ENCODE measurements around the gene CHD6.

The CHD6 gene

GRCh38 chr20:41394081-41394480, 224.1 kb downstream of the CHD6 start:
- Mint-ChIP-seq H3K27ac (peak overlapping the region in 2 of 3 experiments; percentile 55 to 72), H3K9me3 (no peaks in the 10 kb centered on the region), H3K27me3 (ENCODE audit: low read depth) (no peaks in the 10 kb centered on the region), H3K36me3 (ENCODE audit: low read depth) (no peaks in the 10 kb centered on the region), H3K4me3 (no peak overlapping the region), H3K4me1 (peaks cover 57% of the 10 kb centered on the region)
- no peak for TF ChIP-seq CTCF (IDR thresholded peaks at IDR 0.05; ENCODE audit: unreplicated experiment in 3 of 3)

- Mint-ChIP-seq H3K27me3 (ENCODE audit: low read depth) (no peaks in the 10 kb centered on the region), H3K27ac (peak overlapping the region in 2 of 3 experiments; percentile 55 to 72), H3K9me3 (no peaks in the 10 kb centered on the region), H3K4me3 (no peak overlapping the region), H3K4me1 (peaks cover 57% of the 10 kb centered on the region), H3K36me3 (ENCODE audit: low read depth) (no peaks in the 10 kb centered on the region)
- TF ChIP-seq CTCF (IDR thresholded peaks at IDR 0.05; ENCODE audit: unreplicated experiment in 3 of 3): no peak
These were observed 224.5 kb downstream of the CHD6 start for GRCh38 chr20:41393705-41394066.

GRCh38 chr20:41392871-41393704, 225.1 kb downstream of the CHD6 start:
- Mint-ChIP-seq H3K4me3 (no peak overlapping the region), H3K36me3 (ENCODE audit: low read depth) (no peaks in the 10 kb centered on the region), H3K9me3 (no peaks in the 10 kb centered on the region), H3K4me1 (peaks cover 51% of the 10 kb centered on the region), H3K27ac (peak overlapping the region in 2 of 3 experiments; percentile 55 to 72), H3K27me3 (ENCODE audit: low read depth) (no peaks in the 10 kb centered on the region)
- no peak for TF ChIP-seq CTCF (IDR thresholded peaks at IDR 0.05; ENCODE audit: unreplicated experiment in 3 of 3)

GRCh38 chr20:41392295-41392694, 225.9 kb downstream of the CHD6 start:
- Mint-ChIP-seq H3K27ac (peak overlapping the region in 2 of 3 experiments; percentile 30 to 60), H3K27me3 (ENCODE audit: low read depth) (no peaks in the 10 kb centered on the region), H3K9me3 (no peaks in the 10 kb centered on the region), H3K36me3 (ENCODE audit: low read depth) (no peaks in the 10 kb centered on the region), H3K4me1 (peaks cover 52% of the 10 kb centered on the region), H3K4me3 (no peak overlapping the region)
- no peak for TF ChIP-seq CTCF (IDR thresholded peaks at IDR 0.05; ENCODE audit: unreplicated experiment in 3 of 3)

- TF ChIP-seq CTCF (IDR thresholded peaks at IDR 0.05; ENCODE audit: unreplicated experiment in 3 of 3): no peak
- Mint-ChIP-seq H3K4me1 (peaks cover 58% of the 10 kb centered on the region), H3K9me3 (no peaks in the 10 kb centered on the region), H3K27ac (peak overlapping the region in 2 of 3 experiments; percentile 30 to 60), H3K27me3 (ENCODE audit: low read depth) (no peaks in the 10 kb centered on the region), H3K36me3 (ENCODE audit: low read depth) (no peaks in the 10 kb centered on the region), H3K4me3 (no peak overlapping the region)
These were observed 226.6 kb downstream of the CHD6 start for GRCh38 chr20:41391587-41392001.

- no peaks in the 10 kb centered on the region for H3K36me3 Mint-ChIP-seq (ENCODE audit: low read depth)
- H3K27ac Mint-ChIP-seq: no peak overlapping the region
- H3K4me1 Mint-ChIP-seq: peaks cover 57% of the 10 kb centered on the region
- TF ChIP-seq CTCF (IDR thresholded peaks at IDR 0.05; ENCODE audit: unreplicated experiment in 3 of 3): no peak
- H3K27me3 Mint-ChIP-seq (ENCODE audit: low read depth): no peaks in the 10 kb centered on the region
- H3K9me3 Mint-ChIP-seq: no peaks in the 10 kb centered on the region
- no peak overlapping the region for H3K4me3 Mint-ChIP-seq
These were observed 227.3 kb downstream of the CHD6 start for GRCh38 chr20:41390889-41391288.

Measured in nephron (organoid).